Stimulated activated CD8-positive, alpha-beta memory T cell treated with anti-CD3 and anti-CD28 coated beads, Interleukin-15, amount 100 ng/mL, for 1 hour (primary cell): Measurements from ENCODE around the gene MYO1H.
"Not testable (repeated sequence)": the region's sequence is repeated elsewhere in the genome, so short reads cannot be mapped to it uniquely, and the experiment has no call there.

ENCODE experiments used
- DNase-seq: peaks from one replicate; pipeline ENCODE4 v3.0.0-alpha.2; 2020; ENCODE audit warnings: low read depth

Gene MYO1H

DNA sequence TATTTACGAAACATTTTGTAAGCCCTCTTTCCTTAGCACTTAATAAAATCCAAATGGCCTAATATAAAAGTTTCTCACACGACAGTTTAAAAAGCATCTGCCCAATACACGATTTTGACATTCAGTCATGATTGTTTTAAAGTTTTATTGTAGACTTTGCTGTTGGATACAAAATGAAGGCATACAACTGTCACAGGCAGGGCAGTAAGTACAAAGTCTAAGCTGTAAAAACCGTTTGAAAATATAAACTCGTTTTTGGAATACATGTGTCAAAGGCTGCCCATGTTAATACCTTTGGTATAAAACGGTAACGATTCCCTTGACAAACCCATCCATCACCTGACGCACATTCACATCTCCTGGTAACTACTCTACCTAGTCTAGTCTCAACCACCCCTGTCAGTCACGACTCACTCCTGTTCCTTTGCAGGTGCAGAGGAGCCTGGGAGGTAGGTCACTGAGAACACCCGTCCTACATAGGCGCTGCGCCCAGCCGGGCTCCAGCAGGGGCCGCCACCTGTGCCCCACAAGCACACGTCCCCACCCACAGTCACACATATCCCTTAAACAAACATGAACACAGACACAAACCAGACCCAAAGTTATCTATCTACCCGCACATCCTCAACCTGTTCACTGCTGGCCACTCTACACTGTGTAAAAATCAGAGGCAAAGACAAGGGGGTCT, 102.3 kb downstream of the MYO1H start:
- DNase-seq: no peak

GRCh38 chr12:109450980-109451379, 103.3 kb downstream of the MYO1H start:
- DNase-seq: no peak

GRCh38 chr12:109451400-109451799, 103.7 kb downstream of the MYO1H start:
- no peak for DNase-seq

GRCh38 chr12:109452489-109452888, 104.8 kb downstream of the MYO1H start:
- no peak for DNase-seq

- DNase-seq: no peak
These were observed 108.0 kb downstream of the MYO1H start for GRCh38 chr12:109455706-109456105.

DNA sequence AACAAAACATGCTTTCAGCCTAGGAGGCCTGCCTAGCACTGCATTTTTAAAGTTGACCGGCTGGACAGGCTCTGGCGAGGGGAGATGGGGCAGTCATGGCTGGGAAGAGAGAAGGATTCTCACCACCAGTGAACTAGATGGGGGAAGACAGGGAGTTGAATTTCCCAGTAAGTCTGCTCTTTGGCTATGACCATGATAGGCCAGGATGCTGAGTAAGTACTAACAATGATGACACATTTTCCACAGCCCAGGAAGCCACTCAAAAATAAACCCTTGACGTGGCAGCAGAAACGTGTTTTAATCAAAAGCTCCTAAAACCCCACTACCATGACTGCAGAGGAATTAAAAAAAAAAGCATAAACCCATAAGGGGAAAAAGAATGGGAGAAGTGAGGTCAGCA, 110.4 kb downstream of the MYO1H start:
- DNase-seq: no peak

GRCh38 chr12:109458771-109459208, 111.1 kb downstream of the MYO1H start:
- DNase-seq: no peak

DNA sequence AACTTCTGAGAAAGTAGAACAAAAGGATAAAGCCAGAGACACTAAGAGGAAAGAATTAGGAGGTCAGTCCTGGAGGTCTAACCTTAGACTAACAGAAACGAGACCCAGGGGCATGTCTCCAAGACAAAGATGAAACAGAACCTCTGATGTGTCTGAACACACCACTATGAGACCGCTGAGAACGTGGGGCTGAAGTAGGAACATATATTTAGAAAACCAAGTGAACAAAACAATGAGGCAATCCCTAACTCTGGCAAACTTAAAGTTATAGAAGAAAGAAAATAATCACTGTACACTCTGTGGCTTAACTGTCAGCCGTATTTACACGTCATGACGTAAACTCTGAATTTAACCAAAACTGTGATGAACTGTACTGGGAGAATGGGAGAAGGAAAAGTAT, 111.5 kb downstream of the MYO1H start:
- no peak for DNase-seq

DNA sequence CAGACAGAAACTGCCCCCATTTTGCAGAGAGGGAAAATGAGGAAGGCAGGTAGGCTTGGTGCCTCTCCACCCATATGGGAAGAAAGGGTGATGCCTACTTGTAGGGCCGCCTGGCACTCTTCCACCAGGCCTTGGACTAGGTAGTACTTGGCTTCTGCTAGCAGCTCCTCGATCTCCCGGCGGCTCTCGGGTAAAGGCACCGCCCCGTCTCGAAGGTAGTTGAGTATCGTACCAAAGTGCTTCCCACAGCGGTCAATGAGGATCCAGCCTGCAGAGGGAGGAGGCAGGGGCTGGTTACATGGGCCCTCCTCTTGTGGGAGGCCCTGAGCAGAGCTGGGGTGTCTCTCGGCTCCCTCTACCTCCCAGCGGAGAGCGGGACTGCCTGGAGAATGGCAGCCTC, 112.8 kb downstream of the MYO1H start:
- no peak for DNase-seq

GRCh38 chr12:109461049-109461845, 113.5 kb downstream of the MYO1H start:
- DNase-seq: no peak

DNA sequence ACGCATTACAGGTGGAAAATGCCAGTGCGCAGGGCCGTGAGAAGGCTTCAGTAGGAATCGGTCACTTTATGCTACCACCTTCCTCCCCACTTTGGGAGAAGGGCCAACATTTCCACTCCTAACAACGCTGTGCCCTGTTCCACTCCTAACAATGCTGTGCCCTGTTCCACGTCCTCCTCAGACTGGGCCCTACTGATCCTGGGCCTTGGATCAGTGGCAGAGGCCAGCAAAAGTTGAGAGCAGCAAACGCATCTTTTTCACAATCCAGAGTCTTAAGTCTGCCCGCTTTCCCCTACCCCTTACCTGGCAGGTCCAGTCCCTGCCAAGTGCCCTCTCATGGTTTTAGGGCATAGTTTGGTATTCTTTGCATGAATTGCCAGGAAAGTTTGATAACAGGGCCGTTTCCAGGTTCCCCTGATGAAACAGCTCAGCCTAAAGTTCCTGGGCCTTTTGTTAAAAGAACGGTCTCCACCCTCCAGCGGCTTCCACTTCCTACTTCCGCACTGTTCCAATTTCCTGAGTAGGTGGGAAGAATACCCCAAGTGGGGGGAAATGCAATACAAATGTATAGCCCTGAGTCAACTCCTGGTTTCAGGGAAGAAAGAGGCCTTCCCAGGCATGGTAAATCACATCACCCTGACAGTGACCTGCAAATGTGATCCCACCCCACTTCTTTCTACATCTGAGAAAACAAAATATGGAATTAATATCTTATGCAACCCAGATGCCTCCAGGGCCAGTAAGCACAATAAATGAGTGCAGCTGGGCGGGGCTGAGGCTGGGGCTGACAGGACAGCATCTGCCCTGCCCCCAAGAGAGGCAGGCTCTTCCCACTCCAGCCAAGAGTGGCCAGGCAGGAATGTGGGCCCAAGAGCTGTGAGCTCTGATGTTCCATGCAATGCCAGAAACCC, 114.4 kb downstream of the MYO1H start:
- DNase-seq: no peak

DNA sequence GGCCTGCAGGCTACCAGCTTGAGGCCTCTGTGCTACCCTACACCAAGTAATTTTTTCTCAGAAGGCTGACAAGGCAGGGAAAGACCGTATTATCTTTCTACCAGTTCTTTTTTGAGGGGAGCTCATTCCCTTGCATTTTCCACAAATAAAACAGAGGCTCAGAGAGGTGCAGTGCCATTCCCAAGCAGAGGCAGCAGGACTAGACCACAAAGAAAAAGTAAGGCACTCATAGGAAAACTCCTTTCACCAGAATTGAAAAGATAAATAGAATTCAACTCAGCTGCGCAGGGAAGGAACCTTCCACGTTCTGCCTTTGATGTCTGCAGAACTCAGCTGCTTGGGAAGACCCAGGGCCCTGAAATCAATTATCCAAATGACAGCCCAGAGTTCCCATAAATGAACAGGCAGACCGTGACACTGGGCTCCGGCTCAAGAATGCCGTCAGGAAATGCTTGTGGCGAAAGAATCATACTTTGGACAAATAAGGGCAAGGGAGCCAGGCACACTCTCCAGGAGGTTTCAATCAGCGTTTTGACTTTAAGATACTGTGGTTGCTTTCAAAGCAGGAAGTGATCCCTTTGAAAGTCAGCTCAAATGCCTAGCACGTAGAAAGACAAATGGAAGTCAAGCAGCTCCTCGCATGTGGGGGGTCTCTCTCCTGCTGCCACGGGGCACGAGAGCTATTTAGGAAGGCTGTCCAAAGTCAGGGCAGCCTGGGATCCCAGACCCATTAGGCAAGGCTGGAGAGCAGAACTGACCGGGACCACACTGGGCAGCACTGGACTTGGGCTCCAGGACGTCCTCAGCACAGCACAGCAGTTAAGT, 115.4 kb downstream of the MYO1H start:
- no peak for DNase-seq

DNA sequence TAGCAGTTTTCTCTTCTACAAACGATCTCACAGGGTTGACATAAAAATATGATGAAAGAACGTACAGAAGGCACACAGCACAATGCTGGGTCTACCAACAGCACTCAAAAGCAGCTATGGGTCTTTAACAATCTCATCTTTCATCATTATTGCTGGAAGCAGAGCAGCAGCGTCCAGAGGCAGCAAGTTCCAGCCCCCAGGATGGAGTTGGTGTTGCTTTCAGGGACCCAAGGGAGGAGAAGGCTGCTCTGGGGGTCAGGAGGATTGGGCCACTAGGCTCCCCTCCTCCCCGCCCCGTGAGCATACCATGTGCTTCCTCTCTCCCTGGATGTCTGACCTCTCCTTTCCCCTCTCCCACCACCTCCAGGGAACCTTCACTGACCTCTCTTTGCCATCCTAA, 116.1 kb downstream of the MYO1H start:
- DNase-seq: no peak

DNA sequence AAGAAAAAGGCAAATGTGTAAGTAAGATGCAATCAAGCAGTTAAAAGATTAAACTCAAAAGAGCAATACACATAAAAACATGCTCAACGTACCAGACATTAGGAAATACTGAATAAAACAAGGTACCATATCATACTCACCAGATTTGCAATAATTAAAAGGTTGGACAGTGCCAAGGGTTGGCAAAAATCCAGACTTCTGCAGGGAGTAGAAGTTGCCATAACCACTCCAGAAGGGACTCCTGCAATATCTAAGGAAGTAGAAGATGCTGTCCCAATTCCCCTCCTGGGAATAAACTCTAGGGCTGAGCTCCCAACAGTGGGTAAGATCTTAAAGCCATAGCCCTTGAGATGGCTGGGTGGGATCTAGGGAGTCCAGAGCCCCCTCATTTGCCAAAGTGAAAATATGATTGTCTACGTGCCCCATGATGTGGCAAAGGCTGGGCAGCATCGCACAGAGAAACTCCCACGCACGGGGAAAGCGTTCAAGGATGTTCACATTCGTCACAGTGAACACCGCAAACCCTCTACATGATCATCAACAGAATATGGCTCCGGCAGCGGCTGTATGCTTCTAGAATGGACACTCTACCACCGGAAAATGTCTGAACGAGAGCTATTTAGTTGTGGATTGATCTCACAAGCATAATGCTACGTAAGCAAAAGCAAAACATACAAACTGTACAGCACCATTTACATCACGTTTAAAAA, 117.1 kb downstream of the MYO1H start:
- no peak for DNase-seq

GRCh38 chr12:109466305-109466704, 118.6 kb downstream of the MYO1H start:
- DNase-seq: no peak

DNA sequence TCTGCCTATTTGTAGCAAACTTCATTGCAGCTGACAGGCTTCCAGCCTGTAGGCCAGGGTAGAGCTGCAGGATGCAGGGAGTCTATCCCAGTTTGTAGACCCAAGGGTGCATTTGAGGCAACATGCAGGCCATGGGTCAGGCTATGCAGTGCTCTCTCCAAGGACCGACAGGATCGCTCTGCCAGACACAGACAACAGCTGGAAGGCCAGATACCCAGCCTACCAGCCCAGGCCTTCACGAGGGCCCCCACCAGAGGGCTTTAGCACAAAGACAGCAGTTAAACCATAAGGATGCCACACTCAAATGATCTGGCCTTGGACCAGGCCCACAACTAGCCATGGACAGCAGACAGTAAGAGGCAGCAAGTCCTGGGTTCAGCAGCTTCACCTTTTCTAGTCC, 119.1 kb downstream of the MYO1H start:
- DNase-seq: no peak

GRCh38 chr12:109467978-109468676, 120.4 kb downstream of the MYO1H start:
- DNase-seq: no peak

- DNase-seq: no peak
These were observed 121.8 kb downstream of the MYO1H start for GRCh38 chr12:109469517-109469916.

DNA sequence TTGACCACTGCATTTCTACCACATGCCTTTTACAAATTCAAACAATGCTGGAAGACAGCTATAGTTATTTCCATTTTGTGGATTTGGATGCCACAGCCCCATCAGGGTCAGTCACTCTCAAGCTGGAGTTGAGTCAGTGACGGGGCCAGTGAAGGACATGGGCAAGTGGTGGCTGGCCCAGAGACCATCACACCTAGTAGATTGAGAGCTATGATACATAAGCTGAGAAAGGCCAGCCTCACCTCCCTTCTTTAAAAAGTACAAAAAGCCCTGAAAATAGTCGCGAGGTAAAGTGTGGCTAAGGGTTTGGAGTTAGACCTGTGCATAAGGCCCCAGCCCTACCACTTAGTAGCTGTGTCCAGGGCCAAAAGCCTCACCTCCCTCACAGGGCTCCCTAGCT, 125.3 kb downstream of the MYO1H start:
- DNase-seq: no peak

DNA sequence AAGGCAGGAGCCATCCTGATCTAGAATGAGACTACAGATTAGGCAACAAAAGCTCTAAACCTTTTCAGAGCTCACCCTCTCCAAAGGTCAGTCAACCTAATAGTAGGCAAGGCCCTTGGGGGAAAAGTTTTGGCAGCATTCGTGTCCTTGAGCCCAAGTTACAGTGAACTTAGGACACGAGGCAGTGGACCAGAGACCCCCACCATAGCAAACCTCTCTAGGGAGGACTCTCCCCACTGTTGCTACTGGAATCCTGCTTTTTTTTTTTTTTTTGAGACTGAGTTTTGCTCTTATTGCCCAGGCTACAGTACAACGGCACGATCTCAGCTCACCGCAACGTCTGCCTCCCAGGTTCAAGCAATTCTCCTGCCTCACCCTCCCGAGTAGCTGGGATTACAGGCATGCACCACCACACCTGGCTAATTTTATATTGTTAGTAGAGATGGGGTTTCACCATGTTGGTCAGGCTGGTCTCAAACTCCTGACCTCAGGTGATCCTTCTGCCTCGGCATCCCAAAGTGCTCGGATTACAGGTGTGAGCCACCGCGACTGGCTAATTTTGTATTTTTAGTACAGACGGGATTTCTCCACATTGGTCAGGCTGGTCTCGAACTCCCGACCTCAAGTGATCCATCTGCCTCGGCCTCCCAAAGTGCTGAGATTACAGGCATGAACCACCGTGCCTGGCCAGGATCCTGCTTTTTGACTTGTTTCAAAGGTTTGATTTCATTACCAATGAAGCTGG, 126.0 kb downstream of the MYO1H start:
- DNase-seq: not testable (repeated sequence)
